ENCODE results near the gene ELOVL2.

DNA sequence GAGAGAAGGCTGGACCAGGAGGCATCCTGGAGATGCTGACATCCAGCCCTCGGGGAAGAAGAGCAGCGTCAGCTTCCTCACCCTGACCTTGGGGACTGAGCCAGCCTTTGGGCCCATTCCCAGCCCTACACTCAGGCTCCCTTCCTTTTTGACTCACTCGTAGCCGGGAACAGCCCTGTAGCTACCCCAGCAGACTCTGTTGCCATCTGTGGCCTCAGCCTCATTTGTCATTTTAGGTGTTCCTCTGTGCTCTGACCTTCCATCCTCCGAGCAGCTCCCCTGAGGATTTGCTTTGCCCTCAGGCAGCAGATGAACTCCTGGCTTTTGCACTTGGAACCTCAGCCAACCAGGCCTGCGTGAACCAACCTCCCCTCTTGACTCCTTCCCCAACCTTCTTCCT lies 67.5 kb downstream of the ELOVL2 start:
- no peak for TF ChIP-seq EZH2 (IDR thresholded peaks at IDR 0.05; ENCODE audit: borderline replicate concordance, low read length)
- TF ChIP-seq, protein P1, sequence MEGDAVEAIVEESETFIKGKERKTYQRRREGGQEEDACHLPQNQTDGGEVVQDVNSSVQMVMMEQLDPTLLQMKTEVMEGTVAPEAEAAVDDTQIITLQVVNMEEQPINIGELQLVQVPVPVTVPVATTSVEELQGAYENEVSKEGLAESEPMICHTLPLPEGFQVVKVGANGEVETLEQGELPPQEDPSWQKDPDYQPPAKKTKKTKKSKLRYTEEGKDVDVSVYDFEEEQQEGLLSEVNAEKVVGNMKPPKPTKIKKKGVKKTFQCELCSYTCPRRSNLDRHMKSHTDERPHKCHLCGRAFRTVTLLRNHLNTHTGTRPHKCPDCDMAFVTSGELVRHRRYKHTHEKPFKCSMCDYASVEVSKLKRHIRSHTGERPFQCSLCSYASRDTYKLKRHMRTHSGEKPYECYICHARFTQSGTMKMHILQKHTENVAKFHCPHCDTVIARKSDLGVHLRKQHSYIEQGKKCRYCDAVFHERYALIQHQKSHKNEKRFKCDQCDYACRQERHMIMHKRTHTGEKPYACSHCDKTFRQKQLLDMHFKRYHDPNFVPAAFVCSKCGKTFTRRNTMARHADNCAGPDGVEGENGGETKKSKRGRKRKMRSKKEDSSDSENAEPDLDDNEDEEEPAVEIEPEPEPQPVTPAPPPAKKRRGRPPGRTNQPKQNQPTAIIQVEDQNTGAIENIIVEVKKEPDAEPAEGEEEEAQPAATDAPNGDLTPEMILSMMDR (conservative IDR thresholded peaks at IDR 0.05 in 1 of 2, IDR thresholded peaks at IDR 0.05 in 1 of 2; ENCODE audit: extremely low read depth in 1 of 2, insufficient read depth in 1 of 2, low read depth in 1 of 2, low read length in 2 of 2): no peak

All from mammary epithelial cell (primary cell).